Stimulated activated CD8-positive, alpha-beta memory T cell treated with anti-CD3 and anti-CD28 coated beads, Interleukin-7, amount 100 ng/mL, for 24 hours (primary cell): ENCODE measurements around the gene SLC9A9.
"Not testable (repeated sequence)": the region's sequence is repeated elsewhere in the genome, so short reads cannot be mapped to it uniquely, and the experiment has no call there.

Source experiments
- DNase-seq: peaks from one replicate; pipeline ENCODE4 v3.0.0-alpha.2; 2020; ENCODE audit warnings: low read depth

Gene SLC9A9

DNA sequence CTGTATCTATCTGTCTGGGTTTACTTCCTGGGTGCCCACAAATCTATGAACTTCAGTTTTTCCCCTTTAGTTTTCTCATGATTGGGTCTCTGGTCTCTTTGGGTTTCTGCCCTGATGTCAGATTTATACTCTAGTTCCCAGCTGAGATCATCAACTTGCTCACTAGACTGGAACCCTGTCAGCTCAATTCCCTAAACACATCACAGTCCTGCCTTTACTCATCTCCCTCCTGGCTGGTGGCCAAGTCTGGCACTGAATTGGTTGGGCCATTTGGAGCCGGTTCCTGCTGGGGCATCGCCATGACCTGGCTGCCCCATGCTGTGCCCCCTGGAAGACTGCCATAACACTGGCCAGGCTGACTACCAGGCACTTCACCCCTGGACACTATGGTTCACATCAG is 383.4 kb downstream of the SLC9A9 start:
- no peak for DNase-seq

DNA sequence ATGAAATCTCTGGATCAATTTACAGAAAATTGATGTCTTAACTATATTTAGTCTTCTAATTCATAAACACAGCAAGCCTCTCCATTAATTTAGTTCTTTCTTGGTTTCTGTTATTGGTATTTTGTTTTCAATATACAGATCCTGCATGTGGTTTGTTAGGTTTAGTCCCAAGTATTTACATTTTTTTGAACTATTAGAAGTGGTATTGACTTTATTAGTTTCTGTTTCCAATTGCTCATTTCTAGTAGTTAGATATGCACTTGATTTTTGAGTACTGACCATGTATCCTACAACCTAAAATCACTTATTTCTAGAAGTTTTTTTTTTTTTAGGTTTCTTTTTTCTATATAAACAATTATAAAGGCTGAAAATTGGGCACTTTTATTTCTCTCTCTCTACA is 392.8 kb downstream of the SLC9A9 start:
- DNase-seq, result no peak

- DNase-seq, result no peak
Measured at GRCh38 chr3:143450632-143451031, 397.6 kb downstream of the SLC9A9 start.

DNA sequence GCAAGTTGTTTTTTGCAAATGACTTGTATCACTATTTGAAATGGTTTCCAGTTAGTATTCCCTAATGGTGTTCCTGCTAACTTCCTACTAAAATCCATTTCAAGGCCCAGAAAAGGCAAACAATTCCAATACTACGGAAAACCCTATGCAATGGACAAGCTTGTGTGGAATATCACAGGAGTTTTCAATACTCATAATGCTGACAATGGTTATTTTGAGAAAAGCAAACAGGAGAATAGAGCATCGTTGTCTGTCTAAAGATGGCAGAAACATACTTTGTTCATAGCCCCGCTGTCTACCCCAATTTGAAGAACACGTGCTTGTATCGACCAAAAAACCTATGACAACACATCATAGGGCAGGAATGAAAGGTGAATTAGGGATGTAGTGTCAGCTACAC is 400.8 kb downstream of the SLC9A9 start:
- no peak for DNase-seq

DNA sequence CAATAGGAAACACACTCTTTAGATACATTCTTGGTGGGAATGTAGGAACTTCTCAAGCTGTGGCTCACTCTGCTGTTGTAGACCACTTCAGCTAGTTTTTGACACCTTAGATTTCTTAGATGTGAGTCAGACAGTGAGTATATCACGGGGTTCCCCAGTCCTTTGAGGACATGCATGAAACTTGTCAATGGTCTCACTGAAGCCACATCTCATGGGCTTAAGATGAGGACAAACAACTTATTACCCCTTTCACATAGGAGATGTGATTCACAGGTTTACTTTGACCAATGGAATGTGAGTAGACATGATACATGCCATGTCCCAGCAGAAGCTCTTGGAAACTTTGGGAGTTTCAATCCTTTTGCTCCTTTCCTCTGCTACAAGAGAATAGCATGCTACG is 403.1 kb downstream of the SLC9A9 start:
- no peak for DNase-seq

- no peak for DNase-seq
Measured at GRCh38 chr3:143443851-143444331, 404.4 kb downstream of the SLC9A9 start.

DNA sequence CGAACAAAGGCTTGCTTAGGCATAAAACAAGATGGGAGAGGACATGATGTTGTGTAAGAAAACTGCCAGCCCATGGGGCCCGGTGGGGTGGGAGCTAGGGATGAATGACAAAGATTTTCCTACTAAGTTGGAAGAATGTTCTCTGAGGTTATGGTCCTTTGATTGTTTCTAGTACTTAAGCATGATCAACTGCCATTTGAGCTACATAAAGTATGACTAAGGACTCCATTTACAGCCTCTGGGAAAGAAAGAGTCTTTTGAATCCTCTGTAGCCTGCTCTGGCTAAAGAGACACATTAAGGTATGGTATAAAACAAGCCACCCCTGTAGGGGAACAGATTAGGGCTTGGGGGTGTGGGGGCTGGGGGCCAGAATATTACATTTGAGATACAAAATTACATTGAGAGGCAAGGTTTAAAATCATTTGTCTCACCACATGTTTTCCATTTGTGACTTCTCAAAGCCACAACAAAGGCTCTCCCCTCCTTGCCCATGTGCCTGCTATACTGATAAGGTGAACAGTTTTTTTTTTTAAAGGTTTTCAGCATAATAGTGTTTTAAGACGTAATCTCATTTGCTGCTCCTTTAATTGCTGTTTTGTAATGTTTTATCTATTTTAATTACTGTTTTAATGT is 405.3 kb downstream of the SLC9A9 start:
- no peak for DNase-seq

DNA sequence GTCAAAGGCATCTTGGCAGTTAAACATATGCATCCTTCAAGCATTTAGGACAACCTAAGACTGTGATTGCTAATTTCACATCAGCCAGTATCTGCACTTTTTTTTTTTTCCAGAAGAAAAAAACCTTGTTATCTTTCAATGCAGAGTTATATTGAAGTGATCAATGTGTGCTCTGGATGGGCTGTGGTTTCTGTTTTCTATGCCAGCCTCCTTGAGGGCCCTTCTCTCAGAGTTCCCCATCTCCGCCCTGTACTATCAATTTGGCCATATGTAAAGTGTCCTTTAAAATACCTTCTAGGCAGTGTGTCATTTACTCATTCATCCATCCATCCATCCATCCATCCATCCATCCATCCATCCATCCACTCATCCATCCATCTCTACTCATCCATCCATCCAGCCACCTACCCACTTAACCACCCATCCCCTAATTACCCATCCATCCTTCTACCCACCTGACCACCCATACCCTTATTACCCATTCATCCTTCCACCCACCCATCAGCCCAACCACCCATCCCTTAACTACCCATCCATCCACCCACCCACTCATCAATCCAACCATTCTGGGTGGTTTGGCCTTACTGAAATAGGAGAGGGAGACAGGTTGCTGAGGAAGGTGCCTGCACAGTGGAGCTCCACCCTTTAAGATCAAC is 406.6 kb downstream of the SLC9A9 start:
- no peak for DNase-seq

DNA sequence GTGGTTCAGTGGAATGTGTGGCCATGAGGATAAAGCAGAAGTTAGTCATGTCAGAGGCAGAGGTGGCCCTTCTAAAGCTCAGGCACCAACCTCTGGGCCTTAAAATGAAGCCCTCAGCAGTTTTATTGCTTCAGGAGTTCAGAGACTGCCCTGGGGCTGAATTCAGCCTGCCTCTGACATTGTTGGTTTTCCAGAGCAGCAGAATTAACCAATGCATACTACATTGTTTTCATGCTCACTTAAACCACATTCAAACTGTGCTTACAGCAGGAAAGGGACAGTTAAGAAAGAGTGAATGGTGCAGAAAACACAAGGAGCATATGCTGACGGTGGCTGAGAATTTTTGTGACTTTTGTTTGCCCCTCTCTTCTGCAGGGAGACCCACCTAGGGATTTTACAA is 408.5 kb downstream of the SLC9A9 start:
- DNase-seq, result no peak

- no peak for DNase-seq
Measured at GRCh38 chr3:143437405-143437804, 410.9 kb downstream of the SLC9A9 start.

DNA sequence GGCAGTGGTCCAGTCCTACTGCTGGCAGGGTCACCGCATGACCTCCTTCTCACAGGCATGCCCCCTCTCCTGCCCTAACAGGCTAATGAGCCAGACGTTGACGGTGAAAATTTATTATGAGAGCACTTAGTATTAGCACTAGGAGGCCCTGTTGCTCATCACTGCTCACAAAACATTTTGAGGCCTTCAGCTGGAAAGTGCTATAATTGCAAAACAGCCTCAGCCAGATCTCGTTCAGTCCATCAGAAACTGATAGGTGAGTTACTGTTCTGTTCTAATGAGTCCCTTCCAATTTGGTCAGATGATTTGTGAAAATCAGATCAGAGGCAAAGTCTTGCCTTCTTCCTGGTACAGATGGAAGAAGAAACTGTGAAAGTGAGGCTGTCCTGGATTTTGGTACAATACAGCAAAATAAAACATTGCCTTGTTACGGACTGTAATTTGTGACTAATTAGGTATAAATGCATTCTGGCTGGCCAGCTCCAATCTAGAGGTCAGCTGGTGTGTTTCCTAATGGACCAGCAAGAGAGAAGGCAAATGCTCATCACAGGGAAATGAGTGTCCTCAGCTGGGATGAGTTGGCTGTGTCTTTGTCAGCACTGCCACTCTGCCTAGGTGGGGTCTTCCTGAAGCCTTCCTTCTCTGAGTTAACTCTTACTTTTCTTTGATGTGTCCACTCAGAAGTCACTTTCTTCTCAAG is 411.9 kb downstream of the SLC9A9 start:
- no peak for DNase-seq

- no peak for DNase-seq
Measured at GRCh38 chr3:143433787-143434378, 414.4 kb downstream of the SLC9A9 start.

DNA sequence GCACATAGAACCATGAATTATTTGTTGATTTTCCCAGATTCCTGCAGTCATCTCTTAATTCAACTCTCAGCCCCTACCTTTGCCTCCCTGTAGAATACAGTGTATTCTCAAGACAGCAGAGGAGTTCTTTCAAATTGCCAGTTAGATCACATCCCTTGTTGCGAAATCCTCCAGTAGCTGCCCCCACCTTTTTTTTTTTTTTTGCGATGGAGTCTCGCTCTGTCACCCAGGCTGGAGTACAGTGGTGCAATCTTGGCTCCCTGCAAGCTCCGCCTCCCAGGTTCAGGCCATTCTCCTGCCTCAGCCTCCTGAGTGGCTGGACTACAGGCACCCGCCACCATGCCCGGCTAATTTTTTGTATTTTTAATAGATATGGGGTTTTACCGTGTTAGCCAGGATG is 417.0 kb downstream of the SLC9A9 start:
- DNase-seq, result not testable (repeated sequence)

DNA sequence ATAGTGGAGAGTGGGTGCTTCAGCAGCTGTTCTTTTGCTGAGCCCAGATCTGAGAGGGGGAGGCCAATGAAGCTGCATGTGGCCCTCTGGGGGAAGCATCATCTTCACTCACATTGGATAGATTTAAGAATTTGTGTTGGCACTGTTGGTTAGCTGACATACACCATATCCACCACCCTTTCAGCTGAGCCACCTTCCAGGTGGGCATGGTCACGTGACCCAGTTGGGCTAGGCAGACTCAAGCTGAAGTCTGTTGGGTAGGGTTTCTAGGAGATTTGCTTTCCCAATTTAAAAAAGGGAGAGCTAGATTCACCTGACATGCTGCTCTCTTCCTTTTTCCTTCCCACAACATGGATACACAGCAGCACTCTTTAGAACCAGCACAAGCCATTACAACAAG is 417.7 kb downstream of the SLC9A9 start:
- no peak for DNase-seq

GRCh38 chr3:143429628-143430514 is 418.4 kb downstream of the SLC9A9 start:
- DNase-seq, result no peak

DNA sequence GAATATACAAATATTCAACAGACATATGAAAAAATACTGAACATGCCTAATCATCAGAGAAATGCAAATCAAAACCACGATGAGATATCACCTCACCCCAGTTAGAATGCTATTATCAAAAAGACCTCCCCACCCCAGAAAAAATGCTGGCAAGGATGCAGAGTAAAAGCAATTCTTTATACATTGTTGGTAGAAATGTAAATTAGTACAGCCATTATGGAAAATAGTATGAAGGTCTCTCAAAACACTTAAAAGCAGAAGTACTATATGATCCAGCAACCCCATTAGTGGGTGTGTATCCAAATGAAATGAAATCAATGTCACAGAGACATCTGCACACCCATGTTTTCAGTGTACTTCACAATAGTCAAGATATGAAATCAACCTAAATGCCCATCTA is 420.0 kb downstream of the SLC9A9 start:
- DNase-seq, result no peak

DNA sequence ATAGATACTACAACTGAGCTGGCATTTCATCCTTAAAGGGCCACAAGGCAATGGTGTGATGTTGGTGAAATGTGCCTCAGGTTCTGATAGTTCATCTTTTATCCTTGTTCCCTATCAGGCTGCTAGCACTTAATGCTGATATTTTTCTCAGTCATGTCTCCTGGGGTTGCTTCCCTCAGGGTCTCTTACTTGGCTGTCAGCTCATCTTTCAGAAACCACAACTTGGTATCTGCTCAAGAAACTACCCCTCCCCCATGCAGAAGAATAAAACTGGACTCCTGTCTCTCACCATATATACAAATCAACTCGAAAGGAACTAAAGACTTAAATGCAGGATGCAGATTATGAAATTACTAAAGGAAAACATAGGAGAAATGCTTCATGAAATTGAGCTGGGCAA is 420.6 kb downstream of the SLC9A9 start:
- DNase-seq, result no peak

- DNase-seq, result no peak
Measured at GRCh38 chr3:143424874-143425273, 423.4 kb downstream of the SLC9A9 start.

DNA sequence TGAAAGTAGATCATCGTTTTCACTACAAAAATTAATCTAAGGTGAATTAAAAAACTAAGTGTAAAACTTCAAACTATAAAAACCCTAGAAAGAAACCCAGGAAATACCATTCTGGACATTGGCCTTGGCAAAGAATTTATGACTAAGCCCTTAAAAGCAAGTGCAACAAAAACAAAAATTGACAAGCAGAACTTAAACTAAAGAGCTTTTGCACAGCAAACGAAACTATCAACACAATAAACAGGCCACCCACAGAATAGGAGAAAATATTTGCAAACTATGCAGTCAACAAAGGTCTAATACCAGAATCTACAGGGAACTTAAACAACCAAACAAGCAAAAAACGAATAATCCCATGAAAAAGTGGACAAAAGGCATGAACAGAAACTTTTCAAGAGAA is 426.7 kb downstream of the SLC9A9 start:
- no peak for DNase-seq

DNA sequence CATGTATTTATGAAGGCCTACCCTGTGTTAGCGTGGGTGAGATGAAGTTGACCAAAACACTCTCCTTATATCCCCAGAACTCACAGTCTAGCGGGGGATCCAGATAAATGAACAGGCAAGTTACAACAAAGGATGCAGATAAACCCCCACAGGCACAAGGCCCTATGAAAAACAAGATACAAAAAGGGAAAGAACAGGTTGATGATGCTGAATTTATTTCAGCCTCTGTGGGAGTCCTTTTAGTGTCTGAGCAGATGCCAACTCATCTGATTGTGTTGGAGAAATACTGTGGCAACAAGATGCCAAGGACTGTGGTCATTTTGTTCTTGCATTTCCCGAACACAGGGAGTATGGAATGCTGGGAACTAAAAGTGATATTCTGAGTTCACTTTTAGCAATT is 428.7 kb downstream of the SLC9A9 start:
- DNase-seq, result no peak

GRCh38 chr3:143418391-143418790 is 429.9 kb downstream of the SLC9A9 start:
- DNase-seq, result no peak

GRCh38 chr3:143416229-143416628 is 432.0 kb downstream of the SLC9A9 start:
- no peak for DNase-seq
